GM12892 (cell line): Measurements from ENCODE around the gene CYP4F2.

Experiments
- POLR2A ChIP-seq: IDR thresholded peaks from 2 replicates; pipeline ENCODE4 v1.6.1; 2011; ENCODE audit warnings: low read depth, low read length, control low read depth
- POLR2AphosphoS5 ChIP-seq: IDR thresholded peaks from 2 replicates; pipeline ENCODE4 v1.6.1; 2011; ENCODE audit warnings: low read depth, low read length, control low read depth

- TF ChIP-seq POLR2AphosphoS5 (no peak), POLR2A (no peak)
Observed at GRCh38 chr19:15843203-15843893, 54.5 kb downstream of the CYP4F2 start.
